Lung microvascular endothelial cell (primary cell): Measurements from ENCODE around the gene GDI2. TPM values are rescaled to one million over a fixed set of nuclear protein-coding genes. Genes with fewer than 3 reads are reported as not detected.
"Not testable (repeated sequence)": the region's sequence is repeated elsewhere in the genome, so short reads cannot be mapped to it uniquely, and the experiment has no call there.

Source experiments
- DNase-seq, 2 donors: peaks; one replicate each; pipeline versions ENCODE4 v3.0.0 to v3.0.0-alpha.2; 2010; ENCODE audit warnings: low read depth in 2 of 2
- total RNA-seq: library from RNA; depleted of rRNA; stranded (reverse); fragments of >200 nt; gene quantifications from 2 replicates; pipeline ENCODE4 v1.2.1, GENCODE V29; 2014

GDI2 gene
- total RNA-seq, 1 donor from 2014 or later = 356 TPM

DNA sequence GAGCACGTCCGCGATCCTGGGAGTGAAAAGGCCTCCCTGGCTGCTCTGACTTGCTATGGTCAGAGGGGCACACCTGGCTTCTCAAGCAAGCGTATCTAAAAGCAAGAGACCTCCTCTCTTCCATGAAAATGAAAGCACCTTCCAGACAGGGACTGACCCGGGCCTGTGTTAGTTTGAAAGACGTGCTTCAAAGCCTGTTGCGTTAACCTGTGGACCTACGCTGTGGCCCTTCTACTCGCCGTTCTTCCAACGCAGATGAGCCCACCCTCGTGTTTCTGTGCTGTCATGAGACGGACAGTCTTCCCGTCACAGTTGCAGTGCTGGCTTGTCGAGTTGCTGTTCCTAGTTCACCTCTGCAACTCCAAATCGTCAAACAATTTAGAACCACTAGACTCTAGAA is 15.5 kb upstream of the GDI2 start:
- no peak for DNase-seq

DNA sequence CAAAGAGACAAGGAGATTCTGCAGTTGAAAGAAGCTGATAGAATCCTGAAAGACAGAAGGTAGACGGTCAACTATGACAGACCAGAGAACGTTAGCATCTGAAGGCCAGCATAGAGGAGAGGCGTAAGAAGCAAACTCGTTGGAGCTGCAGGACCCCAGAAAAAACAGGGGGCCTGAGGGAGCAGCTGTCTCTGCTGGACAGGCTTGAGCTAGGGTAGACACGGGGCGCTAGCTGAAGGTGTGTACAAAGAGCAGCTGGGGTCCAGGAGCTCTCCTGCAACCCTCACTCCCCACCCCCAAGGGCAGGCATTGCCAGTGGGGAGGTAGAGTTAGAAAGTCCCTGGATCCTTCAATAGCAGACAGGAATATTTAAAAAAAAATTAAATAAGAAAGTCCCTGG is 14.6 kb upstream of the GDI2 start:
- no peak for DNase-seq

- DNase-seq = not testable (repeated sequence)
These were observed 13.3 kb upstream of the GDI2 start for GRCh38 chr10:5826511-5826910.

- no peak for DNase-seq
These were observed 5.7 kb upstream of the GDI2 start for GRCh38 chr10:5818894-5819293.

GRCh38 chr10:5818048-5818331 is 4.8 kb upstream of the GDI2 start:
- DNase-seq = no peak

- DNase-seq = no peak
These were observed 4.3 kb upstream of the GDI2 start for GRCh38 chr10:5817322-5818047.

DNA sequence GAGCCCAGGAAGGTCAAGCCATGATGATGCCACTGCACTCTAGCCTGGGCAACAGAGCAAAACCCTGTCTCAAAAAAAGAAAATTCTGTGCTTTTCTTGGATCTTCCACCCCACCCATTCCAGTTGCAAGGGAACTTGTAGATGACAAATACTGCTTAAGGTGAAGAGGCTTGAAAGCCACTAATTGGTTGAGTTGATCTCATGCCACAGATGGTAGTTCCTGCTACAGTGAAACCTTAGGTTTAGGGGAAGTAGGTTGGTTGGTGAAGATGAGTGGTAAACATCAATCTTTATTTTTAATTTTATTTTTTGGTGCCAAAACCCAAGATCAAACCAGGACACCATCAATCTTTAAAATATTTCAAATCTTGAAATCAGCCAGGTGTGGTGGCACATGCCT is 2.9 kb upstream of the GDI2 start:
- DNase-seq = no peak

DNA sequence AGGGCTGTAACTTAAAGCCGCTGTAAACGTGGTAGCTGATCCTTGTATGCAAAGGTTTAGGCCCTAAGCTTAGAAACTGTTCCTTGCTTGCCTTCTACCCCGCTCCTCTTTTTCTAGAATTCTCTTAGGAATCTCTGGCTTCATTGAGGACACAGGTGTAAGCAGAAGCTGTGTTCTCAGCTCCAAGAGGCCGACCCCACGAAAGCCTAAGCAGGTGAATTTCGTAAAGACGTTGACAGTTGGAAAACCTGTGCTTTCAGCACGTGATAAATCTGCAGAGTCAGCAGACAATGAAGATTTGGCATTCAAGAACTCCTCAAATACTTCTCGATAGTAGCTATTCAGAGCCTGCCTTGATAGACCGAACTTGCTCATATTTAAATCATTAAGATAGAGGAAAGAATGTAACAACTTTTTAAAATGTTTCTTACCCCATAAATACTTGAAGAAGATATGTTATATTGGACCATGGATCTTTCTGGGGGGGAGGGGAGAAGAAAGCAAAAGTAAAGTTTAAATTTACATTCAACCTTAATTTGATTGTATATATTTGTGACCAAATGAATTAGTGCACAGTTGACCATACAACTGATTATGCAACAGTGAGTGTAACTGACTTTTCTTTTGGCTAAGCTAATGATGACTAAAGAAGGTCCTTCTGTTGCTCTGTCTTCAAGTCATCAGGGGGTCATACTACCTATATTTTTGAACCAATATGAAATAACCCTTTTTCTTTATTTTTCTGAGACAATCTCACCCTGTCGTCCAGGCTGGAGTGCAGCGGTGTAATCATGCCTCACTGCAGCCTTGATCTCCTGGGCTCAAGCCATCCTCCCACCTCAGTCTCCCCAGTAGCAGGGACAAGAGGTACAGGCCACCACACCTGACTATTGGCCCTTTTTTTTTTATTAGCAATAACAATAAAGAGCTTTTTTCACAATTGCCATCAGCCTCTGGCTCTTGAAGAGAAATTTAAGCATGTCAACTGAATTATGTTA is 1.2 kb upstream of the GDI2 start:
- no peak for DNase-seq

DNA sequence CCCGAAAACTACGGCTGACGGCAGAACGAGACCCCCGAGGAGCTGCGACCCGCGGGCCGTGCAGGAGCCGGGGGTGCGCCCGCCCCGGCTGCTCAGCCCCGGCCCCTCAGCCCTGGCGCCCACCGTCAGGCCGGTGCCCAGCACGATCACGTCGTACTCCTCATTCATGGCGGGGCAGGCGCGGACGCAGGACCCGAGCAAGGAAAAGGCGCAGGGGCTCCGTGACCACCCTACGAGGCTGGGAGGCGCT is 218 bp downstream of the GDI2 start:
- DNase-seq = no peak

DNA sequence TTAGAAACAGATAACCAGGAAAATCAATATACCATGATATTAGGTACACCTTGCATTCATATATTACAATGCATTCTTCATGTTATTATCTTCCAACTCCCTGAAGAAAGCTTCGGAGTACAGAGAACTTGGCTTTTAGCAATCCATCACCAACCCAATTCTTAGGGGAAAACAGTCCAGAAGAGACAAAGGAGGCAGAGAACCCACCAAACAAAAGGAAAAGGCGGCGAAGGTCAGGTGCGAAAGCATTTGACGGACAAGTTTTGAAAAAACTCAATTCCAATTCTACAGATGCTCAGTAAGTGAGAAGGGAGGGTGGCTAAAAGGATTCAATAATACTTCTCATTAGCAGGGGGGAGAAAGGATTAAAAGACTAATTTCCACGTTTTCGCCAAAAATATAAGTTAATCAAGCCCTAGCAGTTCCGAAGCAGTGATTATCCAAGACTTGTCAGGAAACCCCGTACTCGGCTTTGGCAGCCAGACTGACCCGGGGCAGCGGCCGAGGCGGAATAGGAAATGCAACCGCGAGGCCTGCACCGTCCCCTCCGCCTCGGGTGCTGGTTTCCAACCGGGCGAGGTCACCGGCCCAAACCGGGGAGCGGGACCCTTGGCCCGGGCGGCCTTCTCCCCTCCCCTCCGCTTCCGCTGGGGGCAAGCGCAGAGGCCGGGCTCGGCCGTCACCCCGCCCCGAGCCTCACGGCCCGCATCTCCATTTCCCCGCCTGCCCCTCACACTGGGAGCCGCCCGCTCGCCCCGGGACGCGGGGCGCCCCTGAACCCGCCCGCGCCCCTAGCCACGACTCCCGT is 747 bp downstream of the GDI2 start:
- peak; percentile 42 to 47 for DNase-seq

GRCh38 chr10:5811387-5811821 is 1.8 kb downstream of the GDI2 start:
- DNase-seq = peak; percentile 42 to 51

GRCh38 chr10:5810225-5810624 is 3.0 kb downstream of the GDI2 start:
- DNase-seq = no peak

DNA sequence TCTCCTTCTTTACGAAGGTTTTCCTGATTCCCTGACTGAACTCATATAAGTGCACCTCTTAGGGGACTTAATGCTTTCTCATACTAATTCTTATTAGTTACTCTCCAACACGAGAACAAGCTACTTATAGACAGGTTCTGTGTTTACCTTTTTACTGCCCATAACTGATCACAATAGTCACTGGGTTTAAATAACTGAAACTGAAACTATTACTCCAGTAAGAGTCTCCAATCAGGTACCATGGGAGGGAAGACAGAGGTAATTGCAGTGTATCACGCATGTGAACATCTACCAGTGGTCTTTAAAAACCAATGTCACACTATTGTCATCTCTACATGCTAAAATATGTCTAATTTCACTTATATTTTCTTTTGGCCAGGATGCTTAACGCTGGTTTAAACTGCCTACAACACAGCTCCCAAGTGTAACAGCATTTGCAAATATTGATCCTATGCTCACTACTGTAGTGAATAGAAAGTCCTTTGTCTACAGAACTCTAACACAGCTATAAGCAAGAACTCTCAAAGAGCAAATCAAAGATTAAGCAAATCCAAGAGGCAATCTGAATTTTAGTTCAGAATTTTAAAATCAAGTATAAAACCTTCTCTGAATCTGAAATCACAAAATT is 3.6 kb downstream of the GDI2 start:
- DNase-seq = peak; percentile 28 to 45

GRCh38 chr10:5808783-5809392 is 4.3 kb downstream of the GDI2 start:
- DNase-seq = not testable (repeated sequence)

DNA sequence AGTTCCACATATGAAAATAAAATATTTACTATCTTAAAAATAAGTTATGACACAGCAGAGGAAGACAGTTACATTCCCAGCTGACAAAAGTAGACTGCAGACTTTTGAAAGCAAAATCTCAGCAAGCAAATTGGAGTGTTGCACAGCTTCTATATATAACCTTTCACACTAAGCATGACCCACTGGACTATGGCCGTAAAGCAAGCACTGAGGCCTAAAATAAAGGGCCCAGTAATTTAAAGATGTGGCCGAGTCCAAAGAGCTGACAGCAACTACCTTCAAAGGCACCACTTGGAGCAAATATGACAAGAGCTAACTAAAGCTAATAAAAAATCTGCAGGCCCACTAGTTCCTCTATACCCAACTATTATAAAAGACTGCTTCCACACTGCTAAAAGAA is 6.5 kb downstream of the GDI2 start:
- DNase-seq = no peak

- DNase-seq = no peak
These were observed 7.5 kb downstream of the GDI2 start for GRCh38 chr10:5805711-5806110.

- DNase-seq = no peak
These were observed 8.0 kb downstream of the GDI2 start for GRCh38 chr10:5805260-5805659.

- DNase-seq = no peak
These were observed 8.8 kb downstream of the GDI2 start for GRCh38 chr10:5804386-5804785.

- DNase-seq = no peak
These were observed 12.5 kb downstream of the GDI2 start for GRCh38 chr10:5800782-5801181.

DNA sequence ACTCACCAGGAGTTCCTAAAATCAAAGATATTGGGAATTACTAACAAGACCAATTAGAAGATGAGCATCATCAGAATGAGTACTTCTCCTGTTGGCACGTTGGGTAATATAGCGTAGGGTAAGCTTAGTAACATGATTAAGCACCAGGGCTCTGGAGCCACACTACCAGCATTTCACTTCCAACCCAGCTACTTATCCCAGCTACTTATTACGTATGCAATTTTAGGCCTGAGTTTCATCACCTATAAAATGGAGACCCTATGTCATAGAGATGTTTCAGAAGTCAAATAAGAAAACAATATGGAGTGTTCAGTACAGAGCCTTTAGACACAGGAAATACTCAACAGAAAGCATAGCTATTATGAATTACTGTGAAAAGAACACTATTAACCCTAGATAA is 19.0 kb downstream of the GDI2 start:
- no peak for DNase-seq

DNA sequence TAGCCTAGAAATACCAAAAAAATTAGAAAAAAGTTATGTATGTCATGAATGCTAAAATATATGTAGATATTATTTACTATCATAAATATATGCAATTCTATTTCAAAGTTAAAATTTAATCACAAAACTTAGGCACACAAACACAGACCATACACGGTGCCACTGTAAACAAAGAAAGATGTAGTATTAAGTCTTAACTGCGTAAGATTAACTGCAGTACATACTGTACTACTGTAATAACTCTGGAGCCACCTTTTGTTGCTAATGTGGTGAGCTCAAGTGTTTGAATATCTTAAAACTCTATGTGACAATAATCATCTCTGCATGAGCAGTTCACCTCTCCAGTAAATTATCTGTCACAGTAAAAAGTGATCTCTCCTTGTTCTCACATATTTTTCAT is 23.6 kb downstream of the GDI2 start:
- DNase-seq = no peak
